ENCODE results near the gene TEX35.

Gene TEX35

DNA sequence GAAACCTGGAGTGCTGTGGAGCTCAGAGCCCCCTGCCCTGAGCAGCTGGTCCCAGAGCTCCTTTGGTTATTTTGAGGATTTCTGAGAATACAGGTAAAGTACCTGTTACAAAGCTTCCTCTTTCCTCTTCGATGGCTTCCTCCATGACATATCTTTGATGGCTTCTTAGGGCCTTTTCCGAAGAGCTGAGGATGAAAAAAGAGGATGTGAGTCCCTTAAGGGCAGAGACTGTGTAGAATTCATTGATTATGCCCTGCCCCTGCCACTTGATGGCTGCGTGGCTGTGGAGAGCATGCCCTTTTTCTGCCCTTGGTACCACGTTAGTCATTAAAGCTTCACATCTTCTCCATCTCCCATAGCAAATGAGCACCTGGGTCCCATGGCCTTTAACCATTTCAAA is 14.2 kb downstream of the TEX35 start:
- H2AFZ ChIP-seq (ENCODE audit: low read length), result no peak overlapping the region
- no peaks in the 10 kb centered on the region for H3F3A ChIP-seq (ENCODE audit: insufficient read depth, low read length)
- H3K4me1 ChIP-seq (ENCODE audit: insufficient read depth, low read length, severe bottlenecking), result no peaks in the 10 kb centered on the region
- no peaks in the 10 kb centered on the region for H3K79me2 ChIP-seq (ENCODE audit: insufficient read depth, low read length)
- H3K9me2 ChIP-seq (ENCODE audit: low read depth, low read length), result no peaks in the 10 kb centered on the region
- no peaks in the 10 kb centered on the region for H4K20me1 ChIP-seq (ENCODE audit: insufficient read depth, low read length)
- no peak overlapping the region for H3K4me2 ChIP-seq (ENCODE audit: low read length)
- TF ChIP-seq EZH2 (IDR thresholded peaks at IDR 0.05; ENCODE audit: borderline replicate concordance, low read length), result no peak
- TF ChIP-seq, protein P1, sequence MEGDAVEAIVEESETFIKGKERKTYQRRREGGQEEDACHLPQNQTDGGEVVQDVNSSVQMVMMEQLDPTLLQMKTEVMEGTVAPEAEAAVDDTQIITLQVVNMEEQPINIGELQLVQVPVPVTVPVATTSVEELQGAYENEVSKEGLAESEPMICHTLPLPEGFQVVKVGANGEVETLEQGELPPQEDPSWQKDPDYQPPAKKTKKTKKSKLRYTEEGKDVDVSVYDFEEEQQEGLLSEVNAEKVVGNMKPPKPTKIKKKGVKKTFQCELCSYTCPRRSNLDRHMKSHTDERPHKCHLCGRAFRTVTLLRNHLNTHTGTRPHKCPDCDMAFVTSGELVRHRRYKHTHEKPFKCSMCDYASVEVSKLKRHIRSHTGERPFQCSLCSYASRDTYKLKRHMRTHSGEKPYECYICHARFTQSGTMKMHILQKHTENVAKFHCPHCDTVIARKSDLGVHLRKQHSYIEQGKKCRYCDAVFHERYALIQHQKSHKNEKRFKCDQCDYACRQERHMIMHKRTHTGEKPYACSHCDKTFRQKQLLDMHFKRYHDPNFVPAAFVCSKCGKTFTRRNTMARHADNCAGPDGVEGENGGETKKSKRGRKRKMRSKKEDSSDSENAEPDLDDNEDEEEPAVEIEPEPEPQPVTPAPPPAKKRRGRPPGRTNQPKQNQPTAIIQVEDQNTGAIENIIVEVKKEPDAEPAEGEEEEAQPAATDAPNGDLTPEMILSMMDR (IDR thresholded peaks at IDR 0.05; ENCODE audit: low read length), result no peak
- H3K9me3 ChIP-seq (ENCODE audit: low read length), result no peaks in the 10 kb centered on the region
- H3K4me3 ChIP-seq (ENCODE audit: low read depth, low read length, poor library complexity, severe bottlenecking), result no peak overlapping the region
- H3K36me3 ChIP-seq (ENCODE audit: insufficient read depth, low read length), result no peaks in the 10 kb centered on the region
- H3K9ac ChIP-seq (ENCODE audit: low read length), result no peak overlapping the region
- 0 out of 2 replicates have a peak, but pooled peaks cover 5% of the 10 kb centered on the region for H3K27me3 ChIP-seq (ENCODE audit: insufficient read depth, low read length)
- H3K27ac ChIP-seq (ENCODE audit: low read depth, low read length, poor library complexity, severe bottlenecking), result no peak overlapping the region

DNA sequence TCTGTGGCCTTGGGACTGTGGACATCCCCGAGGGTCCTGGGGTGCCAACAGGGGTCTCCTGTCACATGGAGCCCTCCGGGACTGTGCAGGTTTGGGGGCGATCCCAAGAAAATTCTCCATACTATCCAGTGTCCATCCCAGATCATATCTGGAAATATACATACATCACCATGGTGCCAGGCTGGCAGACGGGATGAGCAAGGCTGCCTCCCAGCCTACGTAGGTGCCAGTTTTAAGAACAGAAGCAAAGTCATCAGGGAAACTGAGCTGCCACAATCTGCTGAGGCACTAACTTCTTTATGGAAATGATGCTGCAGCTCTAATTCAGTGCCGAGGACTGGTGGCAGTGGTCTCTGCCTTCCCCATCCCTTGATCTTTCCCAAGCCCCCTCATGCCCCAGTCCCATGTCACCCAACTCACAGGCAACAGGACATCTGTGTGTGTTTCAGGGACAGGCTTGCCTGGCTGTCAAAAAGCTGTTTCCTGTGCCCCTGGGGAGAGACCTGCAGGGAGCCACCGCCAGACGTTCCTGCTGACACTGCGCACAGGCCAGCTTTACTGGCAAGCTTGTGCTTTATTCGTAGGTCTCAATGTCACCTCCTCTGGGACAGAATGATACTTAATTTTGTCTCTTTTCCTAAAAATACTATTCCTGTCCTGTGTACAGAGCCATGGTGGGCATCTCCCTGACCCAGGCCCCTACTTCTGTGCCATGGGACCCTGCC is 15.5 kb downstream of the TEX35 start:
- Histone ChIP-seq H3K9me3 (ENCODE audit: low read length) (no peaks in the 10 kb centered on the region), H3K79me2 (ENCODE audit: insufficient read depth, low read length) (no peaks in the 10 kb centered on the region), H3K4me3 (ENCODE audit: low read depth, low read length, poor library complexity, severe bottlenecking) (no peak overlapping the region), H3K27ac (ENCODE audit: low read depth, low read length, poor library complexity, severe bottlenecking) (no peak overlapping the region), H3K36me3 (ENCODE audit: insufficient read depth, low read length) (no peaks in the 10 kb centered on the region), H3K9me2 (ENCODE audit: low read depth, low read length) (no peaks in the 10 kb centered on the region), H3K4me1 (ENCODE audit: insufficient read depth, low read length, severe bottlenecking) (peaks cover 3% of the 10 kb centered on the region), H3K27me3 (ENCODE audit: insufficient read depth, low read length) (0 out of 2 replicates have a peak, but pooled peaks cover 5% of the 10 kb centered on the region), H4K20me1 (ENCODE audit: insufficient read depth, low read length) (no peaks in the 10 kb centered on the region), H3K4me2 (ENCODE audit: low read length) (no peak overlapping the region), H3K9ac (ENCODE audit: low read length) (no peak overlapping the region), H2AFZ (ENCODE audit: low read length) (no peak overlapping the region), H3F3A (ENCODE audit: insufficient read depth, low read length) (no peaks in the 10 kb centered on the region)
- TF ChIP-seq, protein P1 (IDR thresholded peaks at IDR 0.05; ENCODE audit: low read length), result no peak
- TF ChIP-seq EZH2 (IDR thresholded peaks at IDR 0.05; ENCODE audit: borderline replicate concordance, low read length), result no peak

DNA sequence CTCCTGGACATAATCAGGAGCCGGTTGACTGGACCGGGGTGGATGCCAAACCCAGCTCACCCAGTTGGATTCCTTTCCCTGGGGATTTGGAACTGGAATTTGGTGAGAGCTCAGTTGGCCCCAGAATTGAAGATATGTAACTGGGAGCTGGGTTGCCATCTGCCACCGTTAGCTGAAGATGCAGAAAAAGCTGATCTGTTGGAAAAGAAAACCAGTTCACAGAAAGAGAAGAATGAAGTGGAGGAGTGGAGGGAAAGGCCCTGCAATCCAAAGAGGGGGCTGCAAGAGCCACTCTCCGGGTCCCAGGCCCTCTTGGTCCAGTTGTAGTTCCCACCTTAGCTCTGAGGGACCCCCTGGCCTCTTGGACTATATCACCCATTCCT is 16.0 kb downstream of the TEX35 start:
- Histone ChIP-seq H3K27ac (ENCODE audit: low read depth, low read length, poor library complexity, severe bottlenecking) (no peak overlapping the region), H3F3A (ENCODE audit: insufficient read depth, low read length) (no peaks in the 10 kb centered on the region), H2AFZ (ENCODE audit: low read length) (no peak overlapping the region), H3K27me3 (ENCODE audit: insufficient read depth, low read length) (0 out of 2 replicates have a peak, but pooled peaks cover 5% of the 10 kb centered on the region), H3K4me1 (ENCODE audit: insufficient read depth, low read length, severe bottlenecking) (peaks cover 3% of the 10 kb centered on the region), H3K9me2 (ENCODE audit: low read depth, low read length) (no peaks in the 10 kb centered on the region), H3K36me3 (ENCODE audit: insufficient read depth, low read length) (no peaks in the 10 kb centered on the region), H3K79me2 (ENCODE audit: insufficient read depth, low read length) (no peaks in the 10 kb centered on the region), H4K20me1 (ENCODE audit: insufficient read depth, low read length) (no peaks in the 10 kb centered on the region), H3K4me2 (ENCODE audit: low read length) (no peak overlapping the region), H3K9me3 (ENCODE audit: low read length) (no peaks in the 10 kb centered on the region), H3K4me3 (ENCODE audit: low read depth, low read length, poor library complexity, severe bottlenecking) (no peak overlapping the region), H3K9ac (ENCODE audit: low read length) (no peak overlapping the region)
- no peak for TF ChIP-seq EZH2 (IDR thresholded peaks at IDR 0.05; ENCODE audit: borderline replicate concordance, low read length)
- TF ChIP-seq, protein P1 (IDR thresholded peaks at IDR 0.05; ENCODE audit: low read length), result no peak

Measured in OCI-LY1 (cell line).